AG04449 (cell line): Measurements from ENCODE around the gene KHNYN.
A peak's percentile ranks its signal among the peaks of the same experiment; 100 is the strongest.

Experiments
- CTCF ChIA-PET: fragments of 350-600 bp; formaldehyde crosslinking; extraction: SDS; loops from one replicate; lab custom pipeline; 2021; ENCODE audit warnings: antibody characterized with exemption; lab: Yijun Ruan, JAX
- POLR2A ChIA-PET: fragments of 400-600, 350-600 bp; formaldehyde crosslinking; extraction: SDS; loops from one replicate; lab custom pipeline; 2020; ENCODE audit warnings: antibody characterized with exemption, inconsistent platforms; lab: Yijun Ruan, JAX
- DNase-seq: peaks from one replicate; pipeline ENCODE4 v3.0.0-alpha.2; 2010; ENCODE audit warnings: low read depth, low spot score
- H3K4me3 ChIP-seq: 2 replicates; pipeline ENCODE4 v1.5.1; 2011; ENCODE audit warnings: low read depth, mild to moderate bottlenecking, control low read depth, low read length
- TF ChIP-seq, protein P1 (sequence below): IDR thresholded peaks from one replicate; pipeline ENCODE4 v1.5.1; 2011; ENCODE audit warnings: mild to moderate bottlenecking, moderate library complexity, low read length, control low read depth, inconsistent platforms; ENCODE audit not compliant: insufficient read depth; ENCODE audit errors: missing control alignments

The KHNYN gene

DNA sequence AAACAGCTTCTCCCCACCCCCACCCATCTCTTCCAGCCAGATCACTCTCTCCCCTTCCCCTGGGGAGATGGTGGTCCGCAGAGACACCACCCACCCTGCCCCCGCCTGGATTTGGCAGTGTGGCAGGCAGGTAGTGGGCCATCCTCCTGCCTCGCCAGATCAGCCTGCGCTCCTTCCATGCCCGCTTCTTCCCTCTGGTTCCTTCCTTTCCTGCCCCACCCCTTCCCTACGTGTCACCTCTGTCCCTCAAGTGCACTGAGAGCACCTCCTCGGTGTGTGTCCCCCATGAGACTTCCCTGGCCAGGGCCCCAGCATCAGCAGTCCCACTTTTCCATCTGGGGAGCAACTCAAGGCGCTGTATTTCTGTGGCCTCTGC is 30.3 kb upstream of the KHNYN start:
- ChIA-PET CTCF (interaction anchor here (0.7 to 28.4 kb wide), 11 partner anchors 8 to 67 kb away, joined by 3 to 557 read pairs (median 4); partner anchors contain the start of genes CBLN3 and KHNYN), POLR2A (interaction anchor here (1.0 kb wide), 1 partner anchor 162 kb away, joined by 3 read pairs; no protein-coding TSS in a partner anchor)
- TF ChIP-seq, protein P1, sequence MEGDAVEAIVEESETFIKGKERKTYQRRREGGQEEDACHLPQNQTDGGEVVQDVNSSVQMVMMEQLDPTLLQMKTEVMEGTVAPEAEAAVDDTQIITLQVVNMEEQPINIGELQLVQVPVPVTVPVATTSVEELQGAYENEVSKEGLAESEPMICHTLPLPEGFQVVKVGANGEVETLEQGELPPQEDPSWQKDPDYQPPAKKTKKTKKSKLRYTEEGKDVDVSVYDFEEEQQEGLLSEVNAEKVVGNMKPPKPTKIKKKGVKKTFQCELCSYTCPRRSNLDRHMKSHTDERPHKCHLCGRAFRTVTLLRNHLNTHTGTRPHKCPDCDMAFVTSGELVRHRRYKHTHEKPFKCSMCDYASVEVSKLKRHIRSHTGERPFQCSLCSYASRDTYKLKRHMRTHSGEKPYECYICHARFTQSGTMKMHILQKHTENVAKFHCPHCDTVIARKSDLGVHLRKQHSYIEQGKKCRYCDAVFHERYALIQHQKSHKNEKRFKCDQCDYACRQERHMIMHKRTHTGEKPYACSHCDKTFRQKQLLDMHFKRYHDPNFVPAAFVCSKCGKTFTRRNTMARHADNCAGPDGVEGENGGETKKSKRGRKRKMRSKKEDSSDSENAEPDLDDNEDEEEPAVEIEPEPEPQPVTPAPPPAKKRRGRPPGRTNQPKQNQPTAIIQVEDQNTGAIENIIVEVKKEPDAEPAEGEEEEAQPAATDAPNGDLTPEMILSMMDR = no peak
- H3K4me3 ChIP-seq = peak overlapping the region; percentile 69
- DNase-seq = no peak

DNA sequence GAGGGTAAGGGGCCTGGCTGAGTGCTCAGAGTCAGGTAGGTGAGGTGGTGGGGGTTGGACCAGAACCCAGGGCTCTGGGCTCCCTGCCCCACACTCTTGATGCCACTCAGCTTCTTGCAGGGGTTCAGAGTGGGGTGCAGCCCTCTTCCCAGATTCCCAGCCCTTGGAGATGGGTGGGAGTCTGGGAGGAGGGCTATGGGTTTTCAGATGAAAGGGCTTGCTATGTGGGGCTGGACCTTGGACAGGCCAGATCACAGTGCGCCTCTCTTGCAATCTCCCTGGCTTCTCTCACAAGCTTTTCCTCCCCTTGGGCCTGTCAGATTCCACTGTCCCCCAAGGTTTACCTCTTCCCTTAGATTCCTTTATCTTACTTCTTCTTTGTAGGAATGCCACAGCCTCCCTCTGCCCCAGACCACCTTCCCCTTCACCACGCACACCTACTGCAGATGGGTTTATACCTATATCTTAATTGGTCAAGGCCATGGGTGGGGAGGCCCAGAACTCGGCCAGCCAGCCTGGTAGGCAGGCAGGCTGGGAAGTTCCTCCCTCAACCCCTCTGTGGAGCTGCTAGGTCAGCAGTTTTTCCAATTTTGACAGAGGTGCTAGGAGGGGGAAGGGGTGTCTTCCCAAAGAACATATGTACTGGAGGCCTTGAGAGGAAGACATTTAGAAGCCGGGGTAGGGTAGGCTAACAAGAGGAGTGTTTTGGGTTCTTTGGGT is 29.6 kb upstream of the KHNYN start:
- CTCF ChIA-PET = interaction anchor here (1.1 to 28.4 kb wide), 7 partner anchors 9 to 67 kb away, joined by 3 to 557 read pairs (median 7); partner anchors contain the start of genes CBLN3 and KHNYN
- peak overlapping the region; percentile 69 for H3K4me3 ChIP-seq

DNA sequence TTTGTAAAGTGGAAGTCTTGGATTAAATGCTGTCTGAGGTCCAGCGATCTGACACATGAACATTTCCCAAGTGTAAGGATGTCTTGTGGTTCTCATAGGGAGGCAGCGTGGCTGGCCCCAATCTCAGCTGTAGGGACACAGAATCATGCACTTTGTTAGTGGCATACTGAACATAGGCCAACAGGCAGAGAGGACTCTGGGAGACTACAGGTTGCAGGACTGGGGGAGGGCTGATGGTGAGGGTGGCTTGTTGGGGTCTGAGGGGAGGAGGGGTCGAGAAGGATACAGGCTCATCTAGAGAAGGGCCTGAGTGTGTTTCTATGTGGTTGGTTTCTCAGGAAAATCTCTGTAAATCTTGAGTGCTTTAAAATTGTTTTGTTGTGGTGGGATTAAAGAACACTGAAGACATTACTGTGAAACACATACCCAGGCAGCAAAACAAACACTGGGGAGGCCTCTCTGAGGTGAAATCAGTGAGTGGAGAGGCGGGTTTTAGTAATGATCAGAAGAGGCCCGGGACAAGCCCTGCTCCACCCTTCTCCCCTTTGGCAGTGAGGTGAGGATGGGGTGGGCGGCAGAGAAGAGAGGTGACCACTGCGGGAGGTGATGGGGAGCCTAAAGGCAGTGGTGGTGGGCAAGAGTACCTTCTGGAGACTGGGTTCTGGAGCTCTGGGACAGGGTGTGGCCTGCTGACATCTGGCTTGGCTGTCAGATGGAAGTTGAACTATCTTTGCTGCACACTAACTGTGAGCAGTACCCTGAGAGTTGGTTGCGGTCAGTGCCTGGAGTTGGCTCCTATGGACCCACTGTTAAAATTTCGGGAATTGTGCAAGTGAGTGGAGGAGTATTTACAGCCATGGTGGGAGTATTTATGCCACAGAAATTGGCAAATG is 27.7 kb upstream of the KHNYN start:
- TF ChIP-seq, protein P1 = no peak
- no peak overlapping the region for H3K4me3 ChIP-seq
- DNase-seq = no peak
- CTCF ChIA-PET = interaction anchor here (1.7 to 28.4 kb wide), 6 partner anchors 12 to 69 kb away, joined by 3 to 557 read pairs (median 7); partner anchors contain the start of genes CBLN3 and KHNYN
- POLR2A ChIA-PET = interaction anchor here (0.8 kb wide), 1 partner anchor 28 kb away, joined by 3 read pairs; the partner anchor contains the start of genes CBLN3 and KHNYN

More for the DNA sequence above, 29.6 kb upstream of the KHNYN start:
- no peak for DNase-seq
- POLR2A ChIA-PET = no interaction called here
- TF ChIP-seq, protein P1 = no peak

DNA sequence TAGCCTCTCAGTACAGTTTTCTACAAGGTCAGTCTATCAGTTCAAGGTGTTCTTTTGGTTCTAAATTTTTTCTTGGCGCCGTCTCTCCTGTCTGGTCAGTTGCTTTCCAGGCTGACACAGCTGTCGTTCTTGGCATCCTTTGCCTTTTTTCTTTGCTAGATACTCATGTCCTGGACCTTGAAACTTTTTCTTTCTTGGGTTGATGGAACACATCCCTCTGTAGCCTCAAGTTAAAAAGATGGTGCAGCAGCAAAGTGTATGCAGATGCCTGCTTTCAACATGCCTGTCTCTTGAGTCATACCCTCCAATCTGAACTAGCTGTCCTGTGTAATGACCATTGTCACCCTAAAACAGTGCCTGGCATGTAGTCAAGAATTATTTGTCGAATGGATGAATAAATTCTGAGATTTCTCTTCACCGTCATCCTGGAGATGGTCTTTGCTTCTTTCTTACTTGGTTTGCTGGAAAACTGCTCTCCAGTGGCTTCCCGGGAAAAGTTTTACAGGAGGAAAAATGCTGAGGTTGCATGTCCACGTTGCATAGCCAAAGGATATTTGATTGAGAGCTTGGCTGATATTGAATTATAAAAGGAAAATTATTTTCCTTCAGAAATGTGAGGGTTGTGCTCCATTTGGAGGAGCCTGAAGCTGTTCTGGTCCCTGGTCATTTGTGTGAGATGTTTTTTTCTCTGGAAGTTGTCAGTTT is 26.3 kb upstream of the KHNYN start:
- ChIA-PET CTCF (interaction anchor here (1.0 to 28.4 kb wide), 5 partner anchors 21 to 70 kb away, joined by 4 to 557 read pairs (median 7); partner anchors contain the start of genes CBLN3 and KHNYN), POLR2A (interaction anchor here (0.6 kb wide), 1 partner anchor 28 kb away, joined by 3 read pairs; no protein-coding TSS in a partner anchor)
- no peak for DNase-seq
- TF ChIP-seq, protein P1 = no peak
- H3K4me3 ChIP-seq = no peak overlapping the region

DNA sequence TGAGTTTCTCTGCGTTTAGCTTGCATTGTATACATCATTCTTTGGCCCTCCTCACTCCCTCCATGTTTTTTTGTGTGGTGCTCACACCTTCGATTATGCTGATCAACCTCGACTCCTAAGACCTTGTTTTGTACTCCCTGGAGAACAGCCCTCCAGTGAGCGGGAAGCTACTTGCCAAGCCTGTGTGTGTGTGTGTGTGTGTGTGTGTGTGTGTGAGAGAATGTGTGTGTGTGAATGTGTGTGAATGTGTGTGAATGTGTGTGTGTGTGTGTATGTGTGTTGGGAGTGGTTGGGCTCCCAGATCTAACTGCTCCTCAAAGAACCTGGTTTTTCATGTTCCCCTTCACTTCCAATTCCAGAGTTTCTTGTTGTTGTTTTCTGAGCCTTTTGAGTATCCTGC is 24.9 kb upstream of the KHNYN start:
- POLR2A ChIA-PET = no interaction called here
- CTCF ChIA-PET = interaction anchor here (0.9 to 28.4 kb wide), 7 partner anchors 20 to 82 kb away, joined by 3 to 557 read pairs (median 5); partner anchors contain the start of genes ADCY4, CBLN3 and KHNYN
- no peak for DNase-seq
- TF ChIP-seq, protein P1 = no peak
- H3K4me3 ChIP-seq = no peak overlapping the region
